ENCODE results near the gene SNN. TPM values are rescaled to one million over a fixed set of nuclear protein-coding genes. Genes with fewer than 3 reads are reported as not detected.

Gene SNN
- total RNA-seq, 2 donors from 2014 or later, result 7.5 to 10.9 TPM

GRCh38 chr16:11639008-11639562 lies 29.2 kb upstream of the SNN start:
- intact Hi-C loops (cut with DNase I), result no loop called here
- no peaks in the 10 kb centered on the region for H3K9me3 ChIP-seq
- DNase-seq, result no peak
- WGBS, 2 donors, result 41 to 42% methylated on average over 4 of the region's 4 CpGs
- peaks cover 40% of the 10 kb centered on the region for H3K4me1 ChIP-seq
- ATAC-seq, result no peak
- TF ChIP-seq CTCF (IDR thresholded peaks at IDR 0.05) (no peak), POLR2A (IDR thresholded peaks at IDR 0.05) (no peak)
- H3K36me3 ChIP-seq (replicated peaks in 1 of 2; ENCODE audit: insufficient read depth in 1 of 2, low read depth in 2 of 2), result no peaks in the 10 kb centered on the region
- H3K4me3 ChIP-seq, result no peak overlapping the region
- H3K27ac ChIP-seq, result no peak overlapping the region
- no peaks in the 10 kb centered on the region for H3K27me3 ChIP-seq

- intact Hi-C loops (cut with DNase I), result loop anchor here (10.0 kb wide), 1 partner anchor 225 kb away; no protein-coding TSS in a partner anchor
- Histone ChIP-seq H3K27me3 (no peaks in the 10 kb centered on the region), H3K27ac (peak overlapping the region; percentile 67 to 93 (median 88)), H3K9me3 (no peaks in the 10 kb centered on the region), H3K4me1 (peaks cover 40% of the 10 kb centered on the region), H3K4me3 (no peak overlapping the region), H3K36me3 (replicated peaks in 1 of 2; ENCODE audit: insufficient read depth in 1 of 2, low read depth in 2 of 2) (no peaks in the 10 kb centered on the region)
- ATAC-seq (peak; percentile 87), DNase-seq (peak; percentile 79 to 95 (median 86))
- TF ChIP-seq CTCF (IDR thresholded peaks at IDR 0.05), result peak in 1 of 7 experiments; percentile 6
- TF ChIP-seq POLR2A (IDR thresholded peaks at IDR 0.05), result peak; percentile 19 to 68 (median 59)
- 23 to 25% methylated on average over 14 to 25 of the region's 25 CpGs for WGBS, 2 donors
Measured at GRCh38 chr16:11639925-11640899, 28.0 kb upstream of the SNN start.

DNA sequence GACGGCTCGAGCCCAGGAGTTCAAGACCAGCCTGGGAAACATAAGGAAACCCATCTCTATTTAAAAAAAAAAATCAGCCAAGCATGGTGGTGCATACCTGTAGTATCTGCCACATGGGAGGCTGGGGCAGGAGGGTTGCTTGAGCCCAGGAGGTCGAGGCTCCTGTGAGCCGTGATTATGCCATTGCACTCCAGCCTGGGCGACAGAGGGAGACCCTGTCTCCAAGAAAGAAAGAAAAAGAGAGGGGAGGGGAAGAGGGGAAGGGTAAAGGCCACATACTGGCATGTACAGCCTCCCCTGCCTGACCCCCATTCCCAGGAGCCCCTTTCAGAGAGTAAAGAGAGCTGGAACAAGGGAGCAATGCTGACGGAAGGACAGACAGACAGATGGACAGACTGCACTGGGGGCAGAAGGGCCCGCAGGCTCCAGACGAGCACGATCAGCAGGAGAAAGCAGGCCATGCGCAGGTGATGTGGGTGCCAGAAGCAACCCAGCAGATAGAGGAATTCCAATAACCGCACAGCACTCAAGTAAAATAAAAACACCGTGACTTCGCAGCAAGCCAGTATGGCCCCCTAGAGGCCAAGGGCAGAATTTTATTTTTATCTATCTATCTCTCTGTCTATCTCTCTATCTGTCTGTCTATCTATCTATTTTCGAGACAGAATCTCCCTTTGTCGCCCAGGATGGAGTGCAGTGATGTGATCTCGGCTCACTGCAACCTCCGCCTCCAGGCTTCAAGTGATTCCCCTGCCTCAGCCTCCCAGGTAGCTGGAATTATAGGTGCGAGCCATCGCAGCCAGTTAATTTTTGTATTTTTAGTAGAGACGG lies 27.1 kb upstream of the SNN start:
- H3K27me3 ChIP-seq, result no peaks in the 10 kb centered on the region
- H3K9me3 ChIP-seq, result no peaks in the 10 kb centered on the region
- peak; percentile 59 to 84 (median 71) for TF ChIP-seq CTCF (IDR thresholded peaks at IDR 0.05)
- TF ChIP-seq POLR2A (IDR thresholded peaks at IDR 0.05), result no peak
- H3K27ac ChIP-seq, result peak overlapping the region; percentile 67 to 93 (median 88)
- no peaks in the 10 kb centered on the region for H3K36me3 ChIP-seq (replicated peaks in 1 of 2; ENCODE audit: insufficient read depth in 1 of 2, low read depth in 2 of 2)
- ATAC-seq, result peak; percentile 28
- peaks cover 35% of the 10 kb centered on the region for H3K4me1 ChIP-seq
- peak in 3 of 4 donors; percentile 28 to 46 (median 39) for DNase-seq
- intact Hi-C loops (cut with DNase I), result loop anchor here (10.0 kb wide), 1 partner anchor 226 kb away; no protein-coding TSS in a partner anchor
- 30 to 37% methylated on average over 20 of the region's 20 CpGs for WGBS, 2 donors
- no peak overlapping the region for H3K4me3 ChIP-seq

- no peak for TF ChIP-seq CTCF (IDR thresholded peaks at IDR 0.05)
- intact Hi-C loops (cut with DNase I), result loop anchor here (10.0 kb wide), 1 partner anchor 228 kb away; no protein-coding TSS in a partner anchor
Measured at GRCh38 chr16:11642765-11643116, 25.5 kb upstream of the SNN start.

More at GRCh38 chr16:11642765-11643116, 25.5 kb upstream of the SNN start:
- H3K4me3 ChIP-seq, result no peak overlapping the region
- ATAC-seq, result no peak
- 47 to 49% methylated on average over 4 of the region's 4 CpGs for WGBS, 2 donors
- no peaks in the 10 kb centered on the region for H3K9me3 ChIP-seq
- peaks cover 23% of the 10 kb centered on the region for H3K4me1 ChIP-seq
- H3K36me3 ChIP-seq (replicated peaks in 1 of 2; ENCODE audit: insufficient read depth in 1 of 2, low read depth in 2 of 2), result no peaks in the 10 kb centered on the region
- H3K27ac ChIP-seq, result no peak overlapping the region
- no peak for DNase-seq
- H3K27me3 ChIP-seq, result no peaks in the 10 kb centered on the region
